HG02759 (cell line): ENCODE data around the gene CAPN5.
"Not testable (repeated sequence)": the region's sequence is repeated elsewhere in the genome, so short reads cannot be mapped to it uniquely, and the experiment has no call there.

Experiments used
- ATAC-seq: cut with Tn5 transposase; IDR thresholded peaks from one replicate; pipeline ENCODE4 v1.9.1; 2021; ENCODE audit warnings: mild to moderate bottlenecking, moderate library complexity; ENCODE audit not compliant: unreplicated experiment

CAPN5 gene

GRCh38 chr11:77042111-77042726 lies 24.6 kb upstream of the CAPN5 start:
- ATAC-seq, result no peak

GRCh38 chr11:77044356-77044755 lies 22.4 kb upstream of the CAPN5 start:
- no peak for ATAC-seq

GRCh38 chr11:77044886-77045285 lies 21.9 kb upstream of the CAPN5 start:
- ATAC-seq, result no peak

GRCh38 chr11:77046060-77046501 lies 20.7 kb upstream of the CAPN5 start:
- peak; percentile 54 for ATAC-seq

- ATAC-seq, result peak; percentile 78
Measured at GRCh38 chr11:77047007-77047927, 19.5 kb upstream of the CAPN5 start.

GRCh38 chr11:77047928-77048446 lies 18.8 kb upstream of the CAPN5 start:
- ATAC-seq, result not testable (repeated sequence)

- ATAC-seq, result no peak
Measured at GRCh38 chr11:77049026-77049425, 17.7 kb upstream of the CAPN5 start.

GRCh38 chr11:77051511-77051910 lies 15.3 kb upstream of the CAPN5 start:
- no peak for ATAC-seq

- no peak for ATAC-seq
Measured at GRCh38 chr11:77052518-77052917, 14.3 kb upstream of the CAPN5 start.

- no peak for ATAC-seq
Measured at GRCh38 chr11:77053217-77054015, 13.4 kb upstream of the CAPN5 start.

GRCh38 chr11:77054084-77054483 lies 12.7 kb upstream of the CAPN5 start:
- ATAC-seq, result no peak

GRCh38 chr11:77055101-77055561 lies 11.6 kb upstream of the CAPN5 start:
- no peak for ATAC-seq

- ATAC-seq, result no peak
Measured at GRCh38 chr11:77055913-77056312, 10.9 kb upstream of the CAPN5 start.

GRCh38 chr11:77056814-77057402 lies 9.9 kb upstream of the CAPN5 start:
- ATAC-seq, result no peak

GRCh38 chr11:77057938-77058474 lies 8.8 kb upstream of the CAPN5 start:
- ATAC-seq, result no peak

- no peak for ATAC-seq
Measured at GRCh38 chr11:77058900-77059299, 7.9 kb upstream of the CAPN5 start.

- ATAC-seq, result no peak
Measured at GRCh38 chr11:77059806-77060205, 7.0 kb upstream of the CAPN5 start.

GRCh38 chr11:77060234-77060633 lies 6.5 kb upstream of the CAPN5 start:
- ATAC-seq, result no peak

GRCh38 chr11:77061258-77061657 lies 5.5 kb upstream of the CAPN5 start:
- not testable (repeated sequence) for ATAC-seq

- ATAC-seq, result no peak
Measured at GRCh38 chr11:77062924-77063323, 3.8 kb upstream of the CAPN5 start.
